HepG2 (cell line): ENCODE measurements around the gene SCAMP3. TPM values are rescaled to one million over a fixed set of nuclear protein-coding genes. Genes with fewer than 3 reads are reported as not detected.

Experiments used
- BCL3 ChIP-seq: sonication (generic); formaldehyde crosslinking; IDR thresholded peaks from 2 replicates; pipeline ENCODE4 v1.5.1; 2020; ENCODE audit warnings: mild to moderate bottlenecking, missing genetic modification reagents, moderate library complexity
- DMTF1 ChIP-seq: sonication (generic); formaldehyde crosslinking; IDR thresholded peaks from 2 replicates; pipeline ENCODE4 v1.4.0; 2020; ENCODE audit warnings: mild to moderate bottlenecking, missing genetic modification reagents
- FOXO4 ChIP-seq: sonication (generic); formaldehyde crosslinking; conservative IDR thresholded peaks from 2 replicates; pipeline ENCODE4 v1.8.1; 2023; ENCODE audit warnings: missing genetic modification reagents
- GATA4 ChIP-seq: sonication (generic); IDR thresholded peaks from 2 replicates; pipeline ENCODE4 v1.6.1; 2016; ENCODE audit warnings: antibody characterized with exemption, low read depth, borderline replicate concordance
- GZF1 ChIP-seq: sonication (generic); formaldehyde crosslinking; IDR thresholded peaks from 2 replicates; pipeline ENCODE4 v1.5.1; 2020; ENCODE audit warnings: mild to moderate bottlenecking, missing genetic modification reagents
- LRRFIP1 ChIP-seq: sonication (generic); formaldehyde crosslinking; conservative IDR thresholded peaks from 2 replicates; pipeline ENCODE4 v1.4.0; 2020; ENCODE audit warnings: missing genetic modification reagents
- NFE2L1 ChIP-seq: sonication (generic); formaldehyde crosslinking; IDR thresholded peaks from 2 replicates; pipeline ENCODE4 v1.4.0; 2020; ENCODE audit warnings: missing genetic modification reagents, mild to moderate bottlenecking, borderline replicate concordance
- TSC22D2 ChIP-seq: sonication (generic); formaldehyde crosslinking; IDR thresholded peaks from 2 replicates; pipeline ENCODE4 v1.5.1; 2020; ENCODE audit warnings: missing genetic modification reagents, mild to moderate bottlenecking, borderline replicate concordance
- ZC3H13 ChIP-seq: sonication (generic); formaldehyde crosslinking; IDR thresholded peaks from 2 replicates; pipeline ENCODE4 v1.8.1; 2023; ENCODE audit warnings: mild to moderate bottlenecking, missing genetic modification reagents, moderate library complexity
- ZNF136 ChIP-seq: sonication (generic); formaldehyde crosslinking; IDR thresholded peaks from 2 replicates; pipeline ENCODE4 v1.8.1; 2022; ENCODE audit warnings: low read depth, mild to moderate bottlenecking, moderate library complexity, missing genetic modification reagents
- ZNF17 ChIP-seq: sonication (generic); formaldehyde crosslinking; IDR thresholded peaks from 2 replicates; pipeline ENCODE4 v1.5.0; 2020; ENCODE audit warnings: mild to moderate bottlenecking, missing genetic modification reagents
- polyA plus RNA-seq, 8 experiments: library from polyadenylated mRNA; depleted of rRNA in 3 of 8; stranded (reverse) in 7 of 8; unstranded in 1 of 8; fragments of >200 nt; fragmentation: Illumina TruSeq in 4 of 8; extraction: Trizol in 4 of 8; gene quantifications; 2 replicates each; pipeline versions ENCODE4 v1.2.1 to v1.2.3, GENCODE V29; 2011 to 2016; ENCODE audit warnings: low read depth in 4 of 8, missing spikeins in 1 of 8, mixed read lengths in 1 of 8; ENCODE audit not compliant: insufficient read depth in 1 of 8
- total RNA-seq, 5 experiments: library from RNA; depleted of rRNA; stranded (reverse); fragments of >200 nt; fragmentation: Illumina TruSeq; extraction: Trizol; gene quantifications; 2 replicates each; pipeline ENCODE4 v1.2.3, GENCODE V29; 2016; ENCODE audit warnings: low read depth in 1 of 5
- TF ChIP-seq, protein P1 (sequence below): sonication (generic); formaldehyde crosslinking; IDR thresholded peaks from 2 replicates; pipeline ENCODE4 v1.4.0; 2020; ENCODE audit warnings: mild to moderate bottlenecking, missing genetic modification reagents, borderline replicate concordance

The SCAMP3 gene
- total and polyA plus RNA-seq, 2 of the 13 experiments (the other 11 are each of a cell fraction or from before 2014, with no cell fraction given) = 46.8 to 83.3 TPM

DNA sequence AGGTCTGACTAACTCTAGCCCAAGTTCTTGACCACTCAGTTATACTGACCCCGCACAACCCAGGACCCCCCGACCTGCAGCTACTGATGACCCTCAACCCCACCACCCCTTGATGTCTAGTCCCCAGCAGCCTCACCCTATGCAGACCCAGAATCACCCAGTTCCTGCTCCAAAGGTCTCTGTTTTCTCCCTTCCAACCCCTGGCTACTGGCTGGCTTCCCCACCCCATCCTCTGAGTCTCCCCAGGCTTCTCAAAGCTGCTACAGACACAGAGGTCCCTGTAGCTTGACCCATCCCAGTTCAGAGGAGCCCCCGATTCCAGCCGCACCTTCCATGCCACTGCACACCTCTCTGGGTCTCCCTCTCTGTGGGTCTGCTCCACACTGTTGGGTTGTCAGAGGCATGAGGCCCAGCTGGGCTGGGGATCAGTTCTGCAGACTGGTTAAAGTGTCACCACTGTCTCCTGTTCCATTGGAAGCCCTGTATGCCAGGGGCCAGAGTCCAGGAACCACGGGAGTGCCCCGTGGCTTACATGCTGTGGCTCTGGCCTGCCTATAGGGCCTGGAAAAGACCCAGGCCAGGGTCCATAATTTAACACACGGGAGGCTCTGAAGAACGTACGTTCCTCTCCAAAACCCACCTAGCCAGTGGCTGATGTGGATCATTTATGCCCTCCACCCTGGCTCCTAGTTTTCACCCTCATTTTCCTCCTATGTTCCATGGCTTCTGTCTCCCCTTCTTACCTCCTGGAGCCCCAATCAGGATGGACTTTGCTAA, 38.6 kb upstream of the SCAMP3 start (continued):
- TF ChIP-seq FOXO4 (CRISPR knock-in tag) (0 out of 2 replicates have a peak, but pooled peaks have one; percentile 45), ZC3H13 (CRISPR knock-in tag) (no peak; the same call in 1 of the 2 replicates), DMTF1 (CRISPR knock-in tag) (no peak), TSC22D2 (CRISPR knock-in tag) (peak; percentile 58; the same call in 1 of the 2 replicates), LRRFIP1 (CRISPR knock-in tag) (no peak), GATA4 (peak; percentile 58; the same call in 1 of the 2 replicates), ZNF17 (CRISPR knock-in tag) (no peak), GZF1 (CRISPR knock-in tag) (no peak), NFE2L1 (CRISPR knock-in tag) (no peak), ZNF136 (CRISPR knock-in tag) (peak; percentile 89), BCL3 (CRISPR knock-in tag) (peak; percentile 97)
- TF ChIP-seq, protein P1, sequence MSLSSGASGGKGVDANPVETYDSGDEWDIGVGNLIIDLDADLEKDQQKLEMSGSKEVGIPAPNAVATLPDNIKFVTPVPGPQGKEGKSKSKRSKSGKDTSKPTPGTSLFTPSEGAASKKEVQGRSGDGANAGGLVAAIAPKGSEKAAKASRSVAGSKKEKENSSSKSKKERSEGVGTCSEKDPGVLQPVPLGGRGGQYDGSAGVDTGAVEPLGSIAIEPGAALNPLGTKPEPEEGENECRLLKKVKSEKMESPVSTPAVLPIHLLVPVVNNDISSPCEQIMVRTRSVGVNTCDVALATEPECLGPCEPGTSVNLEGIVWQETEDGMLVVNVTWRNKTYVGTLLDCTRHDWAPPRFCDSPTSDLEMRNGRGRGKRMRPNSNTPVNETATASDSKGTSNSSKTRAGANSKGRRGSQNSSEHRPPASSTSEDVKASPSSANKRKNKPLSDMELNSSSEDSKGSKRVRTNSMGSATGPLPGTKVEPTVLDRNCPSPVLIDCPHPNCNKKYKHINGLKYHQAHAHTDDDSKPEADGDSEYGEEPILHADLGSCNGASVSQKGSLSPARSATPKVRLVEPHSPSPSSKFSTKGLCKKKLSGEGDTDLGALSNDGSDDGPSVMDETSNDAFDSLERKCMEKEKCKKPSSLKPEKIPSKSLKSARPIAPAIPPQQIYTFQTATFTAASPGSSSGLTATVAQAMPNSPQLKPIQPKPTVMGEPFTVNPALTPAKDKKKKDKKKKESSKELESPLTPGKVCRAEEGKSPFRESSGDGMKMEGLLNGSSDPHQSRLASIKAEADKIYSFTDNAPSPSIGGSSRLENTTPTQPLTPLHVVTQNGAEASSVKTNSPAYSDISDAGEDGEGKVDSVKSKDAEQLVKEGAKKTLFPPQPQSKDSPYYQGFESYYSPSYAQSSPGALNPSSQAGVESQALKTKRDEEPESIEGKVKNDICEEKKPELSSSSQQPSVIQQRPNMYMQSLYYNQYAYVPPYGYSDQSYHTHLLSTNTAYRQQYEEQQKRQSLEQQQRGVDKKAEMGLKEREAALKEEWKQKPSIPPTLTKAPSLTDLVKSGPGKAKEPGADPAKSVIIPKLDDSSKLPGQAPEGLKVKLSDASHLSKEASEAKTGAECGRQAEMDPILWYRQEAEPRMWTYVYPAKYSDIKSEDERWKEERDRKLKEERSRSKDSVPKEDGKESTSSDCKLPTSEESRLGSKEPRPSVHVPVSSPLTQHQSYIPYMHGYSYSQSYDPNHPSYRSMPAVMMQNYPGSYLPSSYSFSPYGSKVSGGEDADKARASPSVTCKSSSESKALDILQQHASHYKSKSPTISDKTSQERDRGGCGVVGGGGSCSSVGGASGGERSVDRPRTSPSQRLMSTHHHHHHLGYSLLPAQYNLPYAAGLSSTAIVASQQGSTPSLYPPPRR (CRISPR knock-in tag) = peak; percentile 86; the same call in 1 of the 2 replicates
